HCT116 (cell line): ENCODE data around the gene RAB5IF. TPM values are rescaled to one million over a fixed set of nuclear protein-coding genes. Genes with fewer than 3 reads are reported as not detected.

Experiments
- ATAC-seq: fragments of 200-7000 bp; cut with Tn5 transposase; 2 replicates; pipeline ENCODE4 v1.9.1; 2020; ENCODE audit warnings: mild to moderate bottlenecking, moderate library complexity
- BruUV-seq: library from RNA; stranded (reverse); fragments of 400-500 nt; replicated peaks from 2 replicates; lab custom pipeline; 2021; lab: Mats Ljungman, UMichigan
- CTCF ChIA-PET: fragments of 300-600 bp; sonication (Branson Sonifier 250); formaldehyde crosslinking; loops from one replicate; lab custom pipeline; 2021; ENCODE audit warnings: antibody characterized with exemption; lab: Charles Lee
- POLR2A ChIA-PET: fragments of 300-600, 350-600 bp; sonication (Branson Sonifier 250); formaldehyde crosslinking; loops from one replicate; lab custom pipeline; 2021; ENCODE audit warnings: antibody characterized with exemption; lab: Charles Lee
- RAD21 ChIA-PET, 2 experiments: fragments of 300-600 bp; sonication (Branson Sonifier 250); formaldehyde crosslinking; loops; one replicate each; lab custom pipeline; 2023; ENCODE audit warnings: low total read pairs in 2 of 2; ENCODE audit not compliant: uncharacterized antibody in 2 of 2, unreplicated experiment in 2 of 2, low non-redundant PET in 1 of 2; lab: Charles Lee
- DNase-seq: peaks from one replicate; pipeline ENCODE4 v3.0.0-alpha.2; 2010; ENCODE audit warnings: low read depth, low spot score
- H2AFZ ChIP-seq: fragments of 200-600 bp; shearing (Covaris generic), sonication (generic); 2 replicates; pipeline ENCODE4 v1.6.1; 2017; ENCODE audit warnings: low read depth, mixed run types, mixed read lengths, antibody characterized with exemption, low read length; ENCODE audit not compliant: poor library complexity, severe bottlenecking
- H3K27ac ChIP-seq: 2 replicates; pipeline ENCODE4 v1.5.1; 2012; ENCODE audit warnings: low read depth, low read length
- H3K27me3 ChIP-seq: fragments of 200-600 bp; sonication (generic); 2 replicates; pipeline ENCODE4 v1.6.1; 2016; ENCODE audit warnings: mixed run types, low read length, mixed read lengths; ENCODE audit not compliant: insufficient read depth
- H3K36me3 ChIP-seq, 2 experiments: fragments of 200-500 bp in 1 of 2; fragments of 200-600 bp in 1 of 2; sonication (Bioruptor generic) in 1 of 2; sonication (generic) in 1 of 2; 2 replicates each; pipeline versions ENCODE4 v1.5.1 to v1.6.1; 2014 to 2016; ENCODE audit warnings: low read length in 2 of 2, inconsistent platforms in 1 of 2, mixed read lengths in 1 of 2, mixed run types in 1 of 2; ENCODE audit not compliant: insufficient read depth in 2 of 2, control insufficient read depth in 1 of 2
- H3K4me1 ChIP-seq, 2 experiments: fragments of 200-600 bp in 1 of 2; sonication (generic) in 1 of 2; 2 replicates each; pipeline versions ENCODE4 v1.5.1 to v1.6.1; 2012 to 2017; ENCODE audit warnings: low read length in 2 of 2, inconsistent platforms in 1 of 2, mild to moderate bottlenecking in 1 of 2, mixed read lengths in 1 of 2, mixed run types in 1 of 2, moderate library complexity in 1 of 2; ENCODE audit not compliant: insufficient read depth in 2 of 2, control insufficient read depth in 1 of 2
- H3K4me2 ChIP-seq: fragments of 200-600 bp; sonication (generic); 2 replicates; pipeline ENCODE4 v1.6.1; 2017; ENCODE audit warnings: mixed run types, low read length, mixed read lengths
- H3K4me3 ChIP-seq, 2 experiments: fragments of 200-600 bp in 1 of 2; sonication (generic) in 1 of 2; replicated peaks in 1 of 2; 2 replicates each; pipeline ENCODE4 v1.5.1; 2011 to 2016; ENCODE audit warnings: low read length in 2 of 2, control low read depth in 1 of 2, low read depth in 1 of 2, mild to moderate bottlenecking in 1 of 2, mixed read lengths in 1 of 2, mixed run types in 1 of 2
- H3K79me2 ChIP-seq: fragments of 200-600 bp; sonication (generic); 2 replicates; pipeline ENCODE4 v1.6.1; 2017; ENCODE audit warnings: mild to moderate bottlenecking, mixed run types, low read length, moderate library complexity, mixed read lengths; ENCODE audit not compliant: insufficient read depth
- H3K9ac ChIP-seq: fragments of 200-600 bp; sonication (generic); 2 replicates; pipeline ENCODE4 v1.6.1; 2016; ENCODE audit warnings: low read length, mixed read lengths
- H3K9me2 ChIP-seq: fragments of 200-600 bp; sonication (generic), shearing (Covaris generic); 2 replicates; pipeline ENCODE4 v1.6.1; 2017; ENCODE audit warnings: mixed run types, mild to moderate bottlenecking, moderate library complexity; ENCODE audit not compliant: insufficient read depth
- H3K9me3 ChIP-seq, 2 experiments: fragments of 200-500 bp in 1 of 2; fragments of 200-600 bp in 1 of 2; sonication (Bioruptor generic) in 1 of 2; sonication (generic) in 1 of 2; 2 replicates each; pipeline ENCODE4 v1.6.1; 2014 to 2017; ENCODE audit warnings: low read length in 2 of 2, mixed read lengths in 2 of 2, inconsistent platforms in 1 of 2, low read depth in 1 of 2, mild to moderate bottlenecking in 1 of 2, mixed run types in 1 of 2, moderate library complexity in 1 of 2; ENCODE audit not compliant: control insufficient read depth in 1 of 2, insufficient read depth in 1 of 2
- H4K20me1 ChIP-seq: fragments of 200-600 bp; sonication (generic), shearing (Covaris generic); 2 replicates; pipeline ENCODE4 v1.6.1; 2017; ENCODE audit warnings: mixed run types, mild to moderate bottlenecking, moderate library complexity; ENCODE audit not compliant: insufficient read depth
- CBX3 ChIP-seq: IDR thresholded peaks from 2 replicates; pipeline ENCODE4 v1.6.1; 2012; ENCODE audit warnings: low read depth
- CEBPB ChIP-seq: IDR thresholded peaks from 2 replicates; pipeline ENCODE4 v1.6.1; 2012; ENCODE audit warnings: low read depth
- EGR1 ChIP-seq: IDR thresholded peaks from 2 replicates; pipeline ENCODE4 v1.6.1; 2012; ENCODE audit warnings: low read depth
- EZH2 ChIP-seq: fragments of 200-600 bp; sonication (generic); IDR thresholded peaks from 2 replicates; pipeline ENCODE4 v1.6.1; 2017; ENCODE audit warnings: antibody characterized with exemption, mixed run types
- EZH2phosphoT487 ChIP-seq: fragments of 200-600 bp; IDR thresholded peaks from 2 replicates; pipeline ENCODE4 v1.6.1; 2018; ENCODE audit warnings: antibody characterized with exemption, borderline replicate concordance
- FOSL1 ChIP-seq: IDR thresholded peaks from 2 replicates; pipeline ENCODE4 v1.6.1; 2012; ENCODE audit warnings: low read depth
- JUND ChIP-seq: IDR thresholded peaks from 2 replicates; pipeline ENCODE4 v1.6.1; 2012
- POLR2A ChIP-seq: IDR thresholded peaks from 2 replicates; pipeline ENCODE4 v1.7.0; 2011; ENCODE audit warnings: borderline replicate concordance; ENCODE audit not compliant: insufficient read depth, insufficient read length; ENCODE audit errors: extremely low read depth
- POLR2AphosphoS5 ChIP-seq: IDR thresholded peaks from 2 replicates; pipeline ENCODE4 v1.6.1; 2011; ENCODE audit warnings: mild to moderate bottlenecking, low read depth, low read length, moderate library complexity
- REST ChIP-seq: IDR thresholded peaks from 2 replicates; pipeline ENCODE4 v1.6.1; 2012; ENCODE audit warnings: low read depth
- SIN3A ChIP-seq: IDR thresholded peaks from 2 replicates; pipeline ENCODE4 v1.6.1; 2012; ENCODE audit warnings: low read depth
- SP1 ChIP-seq: IDR thresholded peaks from 2 replicates; pipeline ENCODE4 v1.6.1; 2012; ENCODE audit warnings: low read depth
- SRF ChIP-seq: IDR thresholded peaks from 2 replicates; pipeline ENCODE4 v1.6.1; 2012; ENCODE audit warnings: low read depth
- TCF7L2 ChIP-seq: IDR thresholded peaks from 2 replicates; pipeline ENCODE4 v1.7.0; 2011; ENCODE audit warnings: borderline replicate concordance, inconsistent platforms; ENCODE audit not compliant: insufficient read depth, insufficient read length; ENCODE audit errors: extremely low read depth
- YY1 ChIP-seq: IDR thresholded peaks from 2 replicates; pipeline ENCODE4 v1.6.1; 2011; ENCODE audit warnings: low read length, low read depth, moderate library complexity, mild to moderate bottlenecking; ENCODE audit not compliant: insufficient replicate concordance; ENCODE audit errors: extremely low read depth
- ZNF274 ChIP-seq: fragments of 200-500 bp; sonication (Bioruptor generic); IDR thresholded peaks from 2 replicates; pipeline ENCODE4 v1.6.1; 2014; ENCODE audit warnings: mild to moderate bottlenecking, low read depth, low read length, inconsistent platforms
- intact Hi-C: fragments of 100-400 bp; cut with micrococcal nuclease; formaldehyde crosslinking; loops from 2 replicates; pipeline ENCODE4 v1.10.0; 2022
- total RNA-seq: library from RNA; stranded (reverse); gene quantifications from one replicate; pipeline ENCODE4 v1.2.1, GENCODE V29; 2021; ENCODE audit not compliant: unreplicated experiment
- TF ChIP-seq, protein P1 (sequence below): IDR thresholded peaks from 2 replicates; pipeline ENCODE4 v1.6.1; 2011; ENCODE audit warnings: mild to moderate bottlenecking, low read length, moderate library complexity; ENCODE audit not compliant: insufficient replicate concordance; ENCODE audit errors: extremely low read depth
- TF ChIP-seq, protein P2 (sequence below), 3 experiments: fragments of 200-600 bp in 1 of 3; sonication (generic) in 1 of 3; IDR thresholded peaks in 2 of 3; conservative IDR thresholded peaks in 1 of 3; 2 replicates each; pipeline ENCODE4 v1.5.1; 2012 to 2017; ENCODE audit warnings: low read depth in 2 of 3, low read length in 2 of 3, antibody characterized with exemption in 1 of 3, borderline replicate concordance in 1 of 3, control low read depth in 1 of 3, mild to moderate bottlenecking in 1 of 3, mixed read lengths in 1 of 3, mixed run types in 1 of 3, moderate library complexity in 1 of 3; ENCODE audit not compliant: insufficient read depth in 1 of 3
- TF ChIP-seq, protein P3 (sequence below): IDR thresholded peaks from 2 replicates; pipeline ENCODE4 v1.6.1; 2012
- TF ChIP-seq, protein P4 (sequence below): IDR thresholded peaks from 2 replicates; pipeline ENCODE4 v1.6.1; 2012

RAB5IF gene
- total RNA-seq, 1 experiment from 2014 or later: 82.9 TPM

DNA sequence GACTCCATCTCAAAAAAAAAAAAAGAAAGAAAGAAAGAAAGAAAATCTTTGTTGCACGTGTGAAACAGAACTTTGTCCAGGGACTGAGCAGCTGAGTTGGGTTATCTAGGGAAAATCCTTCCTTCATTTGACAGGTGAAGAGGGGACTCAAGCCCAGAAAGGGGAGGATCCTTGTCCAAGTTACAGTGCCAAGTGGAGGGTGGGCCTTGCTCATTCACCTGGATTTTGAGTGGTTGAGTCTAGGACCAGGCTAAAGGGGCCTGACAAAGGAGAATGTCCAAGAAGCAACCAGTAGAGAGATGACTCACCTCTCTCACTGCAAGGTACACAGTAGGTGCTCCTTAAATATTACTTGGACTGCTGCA lies 29.5 kb upstream of the RAB5IF start:
- TF ChIP-seq SRF (no peak), FOSL1 (no peak), REST (no peak), YY1 (no peak), POLR2AphosphoS5 (no peak), ZNF274 (no peak), EZH2 (no peak), EZH2phosphoT487 (no peak), JUND (no peak), CBX3 (no peak), EGR1 (no peak), SP1 (no peak), POLR2A (no peak), CEBPB (no peak), SIN3A (no peak), TCF7L2 (no peak)
- TF ChIP-seq, protein P1, sequence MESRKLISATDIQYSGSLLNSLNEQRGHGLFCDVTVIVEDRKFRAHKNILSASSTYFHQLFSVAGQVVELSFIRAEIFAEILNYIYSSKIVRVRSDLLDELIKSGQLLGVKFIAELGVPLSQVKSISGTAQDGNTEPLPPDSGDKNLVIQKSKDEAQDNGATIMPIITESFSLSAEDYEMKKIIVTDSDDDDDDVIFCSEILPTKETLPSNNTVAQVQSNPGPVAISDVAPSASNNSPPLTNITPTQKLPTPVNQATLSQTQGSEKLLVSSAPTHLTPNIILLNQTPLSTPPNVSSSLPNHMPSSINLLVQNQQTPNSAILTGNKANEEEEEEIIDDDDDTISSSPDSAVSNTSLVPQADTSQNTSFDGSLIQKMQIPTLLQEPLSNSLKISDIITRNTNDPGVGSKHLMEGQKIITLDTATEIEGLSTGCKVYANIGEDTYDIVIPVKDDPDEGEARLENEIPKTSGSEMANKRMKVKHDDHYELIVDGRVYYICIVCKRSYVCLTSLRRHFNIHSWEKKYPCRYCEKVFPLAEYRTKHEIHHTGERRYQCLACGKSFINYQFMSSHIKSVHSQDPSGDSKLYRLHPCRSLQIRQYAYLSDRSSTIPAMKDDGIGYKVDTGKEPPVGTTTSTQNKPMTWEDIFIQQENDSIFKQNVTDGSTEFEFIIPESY: no peak
- TF ChIP-seq, protein P2, sequence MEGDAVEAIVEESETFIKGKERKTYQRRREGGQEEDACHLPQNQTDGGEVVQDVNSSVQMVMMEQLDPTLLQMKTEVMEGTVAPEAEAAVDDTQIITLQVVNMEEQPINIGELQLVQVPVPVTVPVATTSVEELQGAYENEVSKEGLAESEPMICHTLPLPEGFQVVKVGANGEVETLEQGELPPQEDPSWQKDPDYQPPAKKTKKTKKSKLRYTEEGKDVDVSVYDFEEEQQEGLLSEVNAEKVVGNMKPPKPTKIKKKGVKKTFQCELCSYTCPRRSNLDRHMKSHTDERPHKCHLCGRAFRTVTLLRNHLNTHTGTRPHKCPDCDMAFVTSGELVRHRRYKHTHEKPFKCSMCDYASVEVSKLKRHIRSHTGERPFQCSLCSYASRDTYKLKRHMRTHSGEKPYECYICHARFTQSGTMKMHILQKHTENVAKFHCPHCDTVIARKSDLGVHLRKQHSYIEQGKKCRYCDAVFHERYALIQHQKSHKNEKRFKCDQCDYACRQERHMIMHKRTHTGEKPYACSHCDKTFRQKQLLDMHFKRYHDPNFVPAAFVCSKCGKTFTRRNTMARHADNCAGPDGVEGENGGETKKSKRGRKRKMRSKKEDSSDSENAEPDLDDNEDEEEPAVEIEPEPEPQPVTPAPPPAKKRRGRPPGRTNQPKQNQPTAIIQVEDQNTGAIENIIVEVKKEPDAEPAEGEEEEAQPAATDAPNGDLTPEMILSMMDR (IDR thresholded peaks at IDR 0.05 in 2 of 3, conservative IDR thresholded peaks at IDR 0.05 in 1 of 3; ENCODE audit: borderline replicate concordance in 1 of 3, insufficient read depth in 1 of 3, low read depth in 2 of 3, low read length in 2 of 3): no peak
- TF ChIP-seq, protein P3, sequence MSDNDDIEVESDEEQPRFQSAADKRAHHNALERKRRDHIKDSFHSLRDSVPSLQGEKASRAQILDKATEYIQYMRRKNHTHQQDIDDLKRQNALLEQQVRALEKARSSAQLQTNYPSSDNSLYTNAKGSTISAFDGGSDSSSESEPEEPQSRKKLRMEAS: no peak
- TF ChIP-seq, protein P4, sequence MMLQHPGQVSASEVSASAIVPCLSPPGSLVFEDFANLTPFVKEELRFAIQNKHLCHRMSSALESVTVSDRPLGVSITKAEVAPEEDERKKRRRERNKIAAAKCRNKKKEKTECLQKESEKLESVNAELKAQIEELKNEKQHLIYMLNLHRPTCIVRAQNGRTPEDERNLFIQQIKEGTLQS: no peak
- TF ChIP-seq, all 23 proteins: peak for 0
- ChIA-PET RAD21 (no interaction called here), POLR2A (no interaction called here), CTCF (interaction anchor here (0.6 to 1.8 kb wide), 2 partner anchors 29 to 414 kb away, joined by 4 to 5 read pairs; partner anchors contain the start of gene RAB5IF)
- Histone ChIP-seq H3K9me2 (no peaks in the 10 kb centered on the region), H4K20me1 (no peaks in the 10 kb centered on the region), H3K4me3 (no peak overlapping the region), H3K9ac (no peak overlapping the region), H3K27ac (no peak overlapping the region), H2AFZ (no peak overlapping the region), H3K27me3 (no peaks in the 10 kb centered on the region), H3K9me3 (no peaks in the 10 kb centered on the region), H3K4me2 (peak overlapping the region; percentile 100; the same call in 1 of the 2 replicates), H3K4me1 (peaks cover 21 to 29% of the 10 kb centered on the region in 2 experiments), H3K79me2 (peaks cover 16% of the 10 kb centered on the region), H3K36me3 (peaks cover 4 to 8% of the 10 kb centered on the region in 2 experiments)
- no TSS peak for BruUV-seq
- DNase-seq (no peak), ATAC-seq (no peak)
- intact Hi-C loops: no loop called here
